ENCODE measurements around the gene DPYD.

- TF ChIP-seq, protein P1, sequence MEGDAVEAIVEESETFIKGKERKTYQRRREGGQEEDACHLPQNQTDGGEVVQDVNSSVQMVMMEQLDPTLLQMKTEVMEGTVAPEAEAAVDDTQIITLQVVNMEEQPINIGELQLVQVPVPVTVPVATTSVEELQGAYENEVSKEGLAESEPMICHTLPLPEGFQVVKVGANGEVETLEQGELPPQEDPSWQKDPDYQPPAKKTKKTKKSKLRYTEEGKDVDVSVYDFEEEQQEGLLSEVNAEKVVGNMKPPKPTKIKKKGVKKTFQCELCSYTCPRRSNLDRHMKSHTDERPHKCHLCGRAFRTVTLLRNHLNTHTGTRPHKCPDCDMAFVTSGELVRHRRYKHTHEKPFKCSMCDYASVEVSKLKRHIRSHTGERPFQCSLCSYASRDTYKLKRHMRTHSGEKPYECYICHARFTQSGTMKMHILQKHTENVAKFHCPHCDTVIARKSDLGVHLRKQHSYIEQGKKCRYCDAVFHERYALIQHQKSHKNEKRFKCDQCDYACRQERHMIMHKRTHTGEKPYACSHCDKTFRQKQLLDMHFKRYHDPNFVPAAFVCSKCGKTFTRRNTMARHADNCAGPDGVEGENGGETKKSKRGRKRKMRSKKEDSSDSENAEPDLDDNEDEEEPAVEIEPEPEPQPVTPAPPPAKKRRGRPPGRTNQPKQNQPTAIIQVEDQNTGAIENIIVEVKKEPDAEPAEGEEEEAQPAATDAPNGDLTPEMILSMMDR (conservative IDR thresholded peaks at IDR 0.05): no peak
- no peak for TF ChIP-seq ZFX (IDR thresholded peaks at IDR 0.05)
Measured at GRCh38 chr1:97738270-97738669, 182.6 kb downstream of the DPYD start.

All from C4-2B (cell line).